GM12878 (cell line): ENCODE results near the gene JAKMIP1. TPM values are rescaled to one million over a fixed set of nuclear protein-coding genes. Genes with fewer than 3 reads are reported as not detected.
"Not testable (repeated sequence)": the region's sequence is repeated elsewhere in the genome, so short reads cannot be mapped to it uniquely, and the experiment has no call there.

ENCODE experiments used
- ATAC-seq: fragments of 200-7000 bp; cut with Tn5 transposase; 3 replicates; pipeline ENCODE4 v1.9.1; 2020; ENCODE audit warnings: mild to moderate bottlenecking, moderate library complexity
- BruUV-seq: library from RNA; stranded (reverse); fragments of 400-500 nt; replicated peaks from 2 replicates; lab custom pipeline; 2021; lab: Mats Ljungman, UMichigan
- CTCF ChIA-PET: fragments of 300-600 bp; sonication (Branson Sonifier 250); formaldehyde crosslinking; extraction: SDS; loops from one replicate; lab custom pipeline; 2021; ENCODE audit warnings: inconsistent platforms; lab: Yijun Ruan, JAX
- POLR2A ChIA-PET: fragments of 350-600 bp; formaldehyde crosslinking; extraction: SDS; loops from one replicate; lab custom pipeline; 2021; ENCODE audit warnings: inconsistent platforms; lab: Charles Lee
- RAD21 ChIA-PET: fragments of 300-600 bp; sonication (Branson Sonifier 250); formaldehyde crosslinking; loops from one replicate; lab custom pipeline; 2023; ENCODE audit warnings: antibody characterized with exemption; ENCODE audit not compliant: unreplicated experiment; lab: Charles Lee
- SMC1A ChIA-PET: fragments of 300-600 bp; sonication (Branson Sonifier 250); formaldehyde crosslinking; loops from one replicate; lab custom pipeline; 2023; ENCODE audit not compliant: unreplicated experiment, uncharacterized antibody; lab: Charles Lee
- DNase-seq: peaks from one replicate; pipeline ENCODE4 v3.0.0-alpha.2; 2011; ENCODE audit warnings: low read depth, low spot score
- FAIRE-seq: peaks from 3 replicates; lab custom pipeline; 2011; peaks lifted over from hg19 to GRCh38; lab: Jason Lieb, UNC
- H2AFZ ChIP-seq: 2 replicates; pipeline ENCODE4 v1.6.0; 2011; ENCODE audit warnings: low read depth, low read length, control low read depth; ENCODE audit not compliant: control insufficient read depth
- H3K27ac ChIP-seq: 2 replicates; pipeline ENCODE4 v1.5.1; 2011; ENCODE audit warnings: control low read depth; ENCODE audit not compliant: control insufficient read depth, insufficient read depth
- H3K27me3 ChIP-seq, 2 experiments: replicated peaks in 1 of 2; 2 replicates each; pipeline versions ENCODE4 v1.6.0 to v1.6.1; 2011; ENCODE audit warnings: low read length in 1 of 2; ENCODE audit not compliant: control insufficient read depth in 2 of 2, insufficient read depth in 2 of 2
- H3K36me3 ChIP-seq, 2 experiments: 2 replicates each; pipeline ENCODE4 v1.5.1; 2011; ENCODE audit warnings: low read length in 1 of 2; ENCODE audit not compliant: control insufficient read depth in 2 of 2, insufficient read depth in 2 of 2
- H3K4me1 ChIP-seq: 2 replicates; pipeline ENCODE4 v1.6.1; 2011; ENCODE audit warnings: mild to moderate bottlenecking, low read length, moderate library complexity, mixed read lengths; ENCODE audit not compliant: control insufficient read depth, insufficient read depth
- H3K4me2 ChIP-seq: 2 replicates; pipeline ENCODE4 v1.6.0; 2011; ENCODE audit warnings: control low read depth; ENCODE audit not compliant: control insufficient read depth, insufficient read depth
- H3K4me3 ChIP-seq: fragments of 200-600 bp; sonication (generic); 2 replicates; pipeline ENCODE4 v1.5.1; 2016
- H3K79me2 ChIP-seq: 2 replicates; pipeline ENCODE4 v1.6.0; 2011; ENCODE audit warnings: low read length; ENCODE audit not compliant: control insufficient read depth, insufficient read depth
- H3K9ac ChIP-seq: 2 replicates; pipeline ENCODE4 v1.8.0; 2011; ENCODE audit warnings: low read length, control low read depth, mixed read lengths; ENCODE audit not compliant: control insufficient read depth, insufficient read depth
- H3K9me3 ChIP-seq: replicated peaks from 3 replicates; pipeline ENCODE4 v1.5.1; 2011; ENCODE audit warnings: mild to moderate bottlenecking, low read length; ENCODE audit not compliant: control insufficient read depth, insufficient read depth
- H4K20me1 ChIP-seq: 2 replicates; pipeline ENCODE4 v1.6.0; 2011; ENCODE audit not compliant: control insufficient read depth, insufficient read depth
- TARDBP ChIP-seq: IDR thresholded peaks from 2 replicates; pipeline ENCODE4 v1.6.1; 2016; ENCODE audit warnings: borderline replicate concordance
- WGBS: methylation state at CpG from one replicate; pipeline ENCODE4 v1.1.6; 2016; ENCODE audit warnings: low lambda C conversion rate; ENCODE audit not compliant: insufficient replicate concordance, insufficient coverage; ENCODE audit errors: missing lambda C conversion rate; 5-methylcytosine and 5-hydroxymethylcytosine counted together
- in situ Hi-C: fragments of 300-500 bp; cut with MboI; formaldehyde crosslinking; loops from 9 replicates; pipeline ENCODE4 v1.14.3; 2018; ENCODE audit warnings: mixed read lengths
- intact Hi-C: fragments of 100-400 bp; cut with micrococcal nuclease; formaldehyde crosslinking; loops from one replicate; pipeline ENCODE4 v1.14.2; 2022; ENCODE audit not compliant: unreplicated experiment
- polyA plus RNA-seq, 11 experiments: library from polyadenylated mRNA; depleted of rRNA in 4 of 11; unstranded in 6 of 11; stranded (reverse) in 5 of 11; fragments of >200 nt; fragmentation: Nextera tagmentation in 4 of 11; fragmentation: Illumina TruSeq in 1 of 11; extraction: Ambion mirVana in 4 of 11; extraction: Trizol in 1 of 11; gene quantifications; 1 replicate in 1 of 11; 2 replicates in 10 of 11; pipeline versions ENCODE4 v1.2.1 to v1.2.3, GENCODE V29; 2011 to 2016; ENCODE audit warnings: inconsistent platforms in 2 of 11, missing spikeins in 2 of 11, low read depth in 1 of 11
- total RNA-seq, 4 experiments: library from RNA; depleted of rRNA in 3 of 4; stranded (reverse); fragments of >200 nt in 3 of 4; fragmentation: Illumina TruSeq in 1 of 4; extraction: Trizol in 1 of 4; gene quantifications; 2 replicates each; pipeline versions ENCODE4 v1.2.1 to v1.2.3, GENCODE V29; 2013 to 2021

JAKMIP1 gene
- total and polyA plus RNA-seq, 10 of the 15 experiments (the other 5 are each of a cell fraction or from before 2014, with no cell fraction given) = 0.52 to 16.7 (median 12.3) TPM

DNA sequence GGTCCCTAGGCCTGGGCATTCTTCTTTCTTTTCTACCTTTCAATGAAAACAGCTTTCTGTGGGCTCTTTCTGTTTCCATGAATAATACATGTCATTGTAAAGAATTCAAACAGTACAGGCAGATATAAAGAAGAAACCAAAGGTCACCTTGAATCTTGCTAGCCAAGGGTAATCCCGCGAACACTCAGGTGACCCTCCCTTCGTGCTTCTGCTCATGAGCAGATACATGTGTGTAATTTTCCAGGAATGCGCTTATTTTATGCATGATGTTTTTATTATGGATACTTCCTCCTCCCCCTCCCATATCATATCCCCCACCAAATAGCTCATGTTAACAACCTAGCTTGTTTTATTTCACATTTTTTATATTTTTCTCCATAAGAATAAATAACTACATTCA is 9.6 kb upstream of the JAKMIP1 start:
- Histone ChIP-seq H3K27ac (no peak overlapping the region), H3K4me1 (peaks cover 6% of the 10 kb centered on the region; the same call in 1 of the 2 replicates), H3K9ac (no peak overlapping the region), H3K79me2 (no peaks in the 10 kb centered on the region), H3K36me3 (no peaks in the 10 kb centered on the region), H3K27me3 (no peaks in the 10 kb centered on the region; a peak in 1 of 4 replicates), H3K4me2 (no peak overlapping the region), H2AFZ (no peak overlapping the region), H4K20me1 (no peaks in the 10 kb centered on the region), H3K9me3 (no peaks in the 10 kb centered on the region), H3K4me3 (no peak overlapping the region)
- RAD21 ChIA-PET = no interaction called here
- POLR2A ChIA-PET = interaction anchor here (0.6 to 0.9 kb wide), 3 partner anchors 9 to 52 kb away, joined by 3 to 4 read pairs (median 4); partner anchors contain the start of gene JAKMIP1
- in situ Hi-C loops (no loop called here), intact Hi-C loops (no loop called here)
- DNase-seq (no peak), ATAC-seq (no peak), FAIRE-seq (no peak)
- 73% methylated on average over 4 of the region's 4 CpGs for WGBS
- SMC1A ChIA-PET = interaction anchor here (0.7 to 1.1 kb wide), 2 partner anchors 9 to 67 kb away, joined by 4 to 5 read pairs; partner anchors contain the start of gene JAKMIP1
- CTCF ChIA-PET = interaction anchor here (0.6 to 0.9 kb wide), 2 partner anchors 40 to 41 kb away, joined by 3 read pairs; no protein-coding TSS in a partner anchor
- no TSS peak for BruUV-seq
- TF ChIP-seq TARDBP = no peak

DNA sequence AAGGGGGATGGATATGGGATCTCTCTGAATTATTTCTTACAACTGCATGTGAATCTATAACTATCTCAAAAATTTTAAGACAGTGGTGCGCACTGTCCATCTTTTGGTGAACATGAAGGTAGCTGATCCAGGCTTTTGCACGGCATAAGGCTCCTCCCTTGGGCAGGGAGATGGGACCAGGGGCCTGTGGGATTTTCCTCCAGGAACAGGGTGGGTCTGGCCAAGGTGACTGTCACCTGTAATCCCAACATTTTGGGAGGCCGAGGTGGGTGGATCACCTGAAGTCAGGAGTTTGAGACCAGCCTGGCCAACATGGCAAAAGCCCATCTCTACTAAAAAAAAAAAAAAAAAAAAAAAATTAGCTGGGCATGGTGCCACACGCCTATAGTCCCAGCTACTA is 8.9 kb upstream of the JAKMIP1 start:
- not testable (repeated sequence) for H2AFZ ChIP-seq

More for the DNA sequence above, 8.9 kb upstream of the JAKMIP1 start:
- H3K27ac ChIP-seq, in situ Hi-C loops, H3K4me2 ChIP-seq, H3K9me3 ChIP-seq, H3K79me2 ChIP-seq, BruUV-seq, intact Hi-C loops, H3K4me1 ChIP-seq, ATAC-seq, H3K9ac ChIP-seq, DNase-seq, H3K27me3 ChIP-seq, H4K20me1 ChIP-seq, H3K4me3 ChIP-seq, FAIRE-seq, H3K36me3 ChIP-seq: not testable (repeated sequence)
- ChIA-PET RAD21 (interaction anchor here (1.0 to 1.1 kb wide), 2 partner anchors 9 kb away, joined by 3 read pairs; partner anchors contain the start of gene JAKMIP1), POLR2A (interaction anchor here (0.7 kb wide), 1 partner anchor 52 kb away, joined by 4 read pairs; no protein-coding TSS in a partner anchor), SMC1A (interaction anchor here (1.1 kb wide), 1 partner anchor 9 kb away, joined by 5 read pairs; the partner anchor contains the start of gene JAKMIP1), CTCF (interaction anchor here (0.7 to 0.9 kb wide), 2 partner anchors 14 to 40 kb away, joined by 3 read pairs; no protein-coding TSS in a partner anchor)
- 46% methylated on average over 3 of the region's 4 CpGs for WGBS
